ENCODE measurements around the gene CWC27.

Gene CWC27

GRCh38 chr5:65010841-65011240, 242.1 kb downstream of the CWC27 start:
- no peak for DNase-seq

- DNase-seq: no peak
Measured at GRCh38 chr5:65012301-65012892, 243.7 kb downstream of the CWC27 start.

- DNase-seq: no peak
Measured at GRCh38 chr5:65013166-65013565, 244.4 kb downstream of the CWC27 start.

- no peak for DNase-seq
Measured at GRCh38 chr5:65014769-65015168, 246.0 kb downstream of the CWC27 start.

- no peak for DNase-seq
Measured at GRCh38 chr5:65015767-65016166, 247.0 kb downstream of the CWC27 start.

- DNase-seq: no peak
Measured at GRCh38 chr5:65017636-65018035, 248.9 kb downstream of the CWC27 start.

- no peak for DNase-seq
Measured at GRCh38 chr5:65018763-65019162, 250.0 kb downstream of the CWC27 start.

GRCh38 chr5:65020492-65020891, 251.8 kb downstream of the CWC27 start:
- no peak for DNase-seq

- no peak for DNase-seq
Measured at GRCh38 chr5:65021527-65022226, 252.9 kb downstream of the CWC27 start.

- no peak for DNase-seq
Measured at GRCh38 chr5:65022932-65023331, 254.2 kb downstream of the CWC27 start.

GRCh38 chr5:65024681-65025080, 256.0 kb downstream of the CWC27 start:
- no peak for DNase-seq

- no peak for DNase-seq
Measured at GRCh38 chr5:65026816-65027548, 258.3 kb downstream of the CWC27 start.

GRCh38 chr5:65029178-65029577, 260.4 kb downstream of the CWC27 start:
- no peak for DNase-seq

GRCh38 chr5:65030056-65030455, 261.3 kb downstream of the CWC27 start:
- no peak for DNase-seq

- DNase-seq: no peak
Measured at GRCh38 chr5:65032250-65032649, 263.5 kb downstream of the CWC27 start.

GRCh38 chr5:65034029-65034812, 265.5 kb downstream of the CWC27 start:
- DNase-seq: no peak

- no peak for DNase-seq
Measured at GRCh38 chr5:65034813-65035209, 266.1 kb downstream of the CWC27 start.

- peak; percentile 66 for DNase-seq
Measured at GRCh38 chr5:65035211-65036206, 266.8 kb downstream of the CWC27 start.

GRCh38 chr5:65037831-65038815, 269.4 kb downstream of the CWC27 start:
- DNase-seq: no peak

GRCh38 chr5:65041296-65042158, 272.8 kb downstream of the CWC27 start:
- DNase-seq: no peak
